AG04450 (cell line): Measurements from ENCODE around the gene MAGI2. TPM values are rescaled to one million over a fixed set of nuclear protein-coding genes. Genes with fewer than 3 reads are reported as not detected.

Source experiments
- CTCF ChIA-PET: fragments of 300-600, 350-600 bp; formaldehyde crosslinking; extraction: SDS; loops from one replicate; lab custom pipeline; 2022; ENCODE audit warnings: antibody characterized with exemption, inconsistent platforms; lab: Charles Lee
- POLR2A ChIA-PET: fragments of 350-600 bp; formaldehyde crosslinking; extraction: SDS; loops from one replicate; lab custom pipeline; 2021; ENCODE audit warnings: antibody characterized with exemption, inconsistent platforms; lab: Yijun Ruan, JAX
- DNase-seq: peaks from one replicate; pipeline ENCODE4 v3.0.0-alpha.2; 2011; ENCODE audit warnings: low read depth, low spot score
- H3K27ac ChIP-seq: one replicate; pipeline ENCODE4 v1.5.1; 2012; ENCODE audit warnings: low read depth, low read length, control low read depth
- H3K27me3 ChIP-seq: one replicate; pipeline ENCODE4 v1.6.0; 2012; ENCODE audit warnings: low read length; ENCODE audit not compliant: control insufficient read depth, insufficient read depth
- H3K4me3 ChIP-seq: 2 replicates; pipeline ENCODE4 v1.5.1; 2011; ENCODE audit warnings: mild to moderate bottlenecking, low read depth, low read length, control low read depth
- H3K9me3 ChIP-seq: 2 replicates; pipeline ENCODE4 v1.5.1; 2012; ENCODE audit warnings: low read length; ENCODE audit not compliant: control insufficient read depth, insufficient read depth
- polyA plus RNA-seq: library from polyadenylated mRNA; depleted of rRNA; stranded (reverse); fragments of >200 nt; gene quantifications from 2 replicates; pipeline ENCODE4 v1.2.3, GENCODE V29; 2011
- TF ChIP-seq, protein P1 (sequence below): IDR thresholded peaks from 2 replicates; pipeline ENCODE4 v1.5.1; 2011; ENCODE audit warnings: low read depth, low read length, control low read depth, inconsistent platforms

Gene MAGI2
- polyA plus RNA-seq, 1 experiment = 2.3 TPM

DNA sequence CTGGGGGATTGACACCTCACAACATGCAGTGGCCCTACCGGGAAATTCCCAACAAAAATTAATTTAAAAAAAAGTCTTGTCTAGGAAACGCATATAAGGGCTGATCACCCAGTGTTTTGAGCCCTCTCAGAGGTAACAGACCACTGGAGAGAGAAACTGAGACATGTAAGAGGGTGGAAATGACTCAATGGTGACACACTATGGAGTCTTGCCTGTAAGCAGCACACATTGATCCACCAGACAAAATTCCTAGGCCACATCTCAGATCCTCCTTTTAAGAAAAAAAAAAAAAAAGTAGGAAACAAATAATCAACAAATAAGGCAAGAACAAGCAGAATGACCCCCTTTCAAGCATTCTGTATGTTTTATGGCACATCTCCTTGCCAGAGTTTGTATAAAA, 296.2 kb downstream of the MAGI2 start:
- CTCF ChIA-PET = no interaction called here
- no peaks in the 10 kb centered on the region for H3K27me3 ChIP-seq
- no peak overlapping the region for H3K4me3 ChIP-seq
- TF ChIP-seq, protein P1, sequence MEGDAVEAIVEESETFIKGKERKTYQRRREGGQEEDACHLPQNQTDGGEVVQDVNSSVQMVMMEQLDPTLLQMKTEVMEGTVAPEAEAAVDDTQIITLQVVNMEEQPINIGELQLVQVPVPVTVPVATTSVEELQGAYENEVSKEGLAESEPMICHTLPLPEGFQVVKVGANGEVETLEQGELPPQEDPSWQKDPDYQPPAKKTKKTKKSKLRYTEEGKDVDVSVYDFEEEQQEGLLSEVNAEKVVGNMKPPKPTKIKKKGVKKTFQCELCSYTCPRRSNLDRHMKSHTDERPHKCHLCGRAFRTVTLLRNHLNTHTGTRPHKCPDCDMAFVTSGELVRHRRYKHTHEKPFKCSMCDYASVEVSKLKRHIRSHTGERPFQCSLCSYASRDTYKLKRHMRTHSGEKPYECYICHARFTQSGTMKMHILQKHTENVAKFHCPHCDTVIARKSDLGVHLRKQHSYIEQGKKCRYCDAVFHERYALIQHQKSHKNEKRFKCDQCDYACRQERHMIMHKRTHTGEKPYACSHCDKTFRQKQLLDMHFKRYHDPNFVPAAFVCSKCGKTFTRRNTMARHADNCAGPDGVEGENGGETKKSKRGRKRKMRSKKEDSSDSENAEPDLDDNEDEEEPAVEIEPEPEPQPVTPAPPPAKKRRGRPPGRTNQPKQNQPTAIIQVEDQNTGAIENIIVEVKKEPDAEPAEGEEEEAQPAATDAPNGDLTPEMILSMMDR = no peak
- H3K9me3 ChIP-seq = no peaks in the 10 kb centered on the region
- no peak for DNase-seq
- no peak overlapping the region for H3K27ac ChIP-seq
- POLR2A ChIA-PET = no interaction called here

DNA sequence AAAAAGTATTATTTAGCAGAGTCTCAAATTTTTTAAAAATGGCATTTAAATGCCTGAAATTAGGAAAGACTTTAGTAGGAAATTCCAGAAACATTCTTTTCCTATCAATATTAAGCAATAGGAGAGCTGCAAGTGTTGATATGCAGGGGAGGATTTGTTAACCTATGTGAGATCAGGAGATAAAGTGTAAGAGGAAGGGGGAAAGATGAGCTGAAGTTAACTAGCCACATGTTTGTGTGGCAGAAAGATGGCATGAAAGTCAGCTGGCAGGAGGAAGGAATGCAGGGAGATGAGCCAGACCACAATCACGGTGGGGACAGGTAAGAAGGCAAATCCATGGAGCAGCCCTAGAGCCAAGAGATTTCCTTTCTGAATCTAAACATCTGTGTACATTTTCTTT, 303.6 kb downstream of the MAGI2 start:
- TF ChIP-seq, protein P1 = no peak
- no peak for DNase-seq
- Histone ChIP-seq H3K27ac (no peak overlapping the region), H3K9me3 (no peaks in the 10 kb centered on the region), H3K27me3 (no peaks in the 10 kb centered on the region), H3K4me3 (no peak overlapping the region)
- ChIA-PET POLR2A (no interaction called here), CTCF (no interaction called here)

DNA sequence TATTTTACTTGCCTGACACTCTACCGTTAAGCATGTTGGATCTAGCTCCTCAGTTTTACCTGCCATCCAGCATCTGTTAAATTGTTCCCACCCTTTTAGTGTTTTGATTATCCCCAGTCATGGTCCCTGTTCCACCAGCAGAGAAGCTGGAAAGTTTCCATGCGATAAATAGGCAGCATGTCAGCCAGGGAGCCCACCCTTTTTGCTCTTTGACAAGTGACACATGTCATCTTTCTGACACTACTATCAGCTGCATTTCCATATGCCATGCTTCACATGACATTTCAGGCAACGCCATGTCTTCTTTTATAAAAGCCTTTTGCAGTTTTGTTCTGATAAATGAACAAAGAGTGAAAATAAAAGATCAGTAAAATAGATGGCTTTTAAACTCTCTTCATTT, 310.8 kb downstream of the MAGI2 start:
- H3K4me3 ChIP-seq = no peak overlapping the region
- no peak for DNase-seq
- ChIA-PET POLR2A (no interaction called here), CTCF (no interaction called here)
- no peaks in the 10 kb centered on the region for H3K27me3 ChIP-seq
- TF ChIP-seq, protein P1 = no peak
- no peak overlapping the region for H3K27ac ChIP-seq
- 0 out of 2 replicates have a peak, but pooled peaks cover 4% of the 10 kb centered on the region for H3K9me3 ChIP-seq

DNA sequence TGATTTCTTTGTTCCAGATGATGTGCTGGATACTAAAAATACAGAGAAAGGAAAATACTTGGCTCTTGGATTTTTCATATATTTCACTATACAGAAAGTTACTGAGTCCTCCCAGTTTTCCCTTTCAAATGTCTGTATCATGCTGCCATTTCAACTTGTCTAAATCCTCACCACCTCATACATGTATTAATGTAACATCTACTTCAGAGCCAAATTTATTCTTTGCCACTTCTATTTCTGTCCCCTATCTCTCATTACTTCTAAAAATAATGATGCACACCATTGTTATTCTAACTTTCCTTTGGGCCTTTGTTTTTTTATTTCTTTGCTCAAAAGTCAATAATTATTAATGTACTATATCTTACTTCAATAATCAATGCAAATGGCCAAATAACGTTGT, 312.2 kb downstream of the MAGI2 start:
- CTCF ChIA-PET = no interaction called here
- POLR2A ChIA-PET = no interaction called here
- H3K4me3 ChIP-seq = no peak overlapping the region

DNA sequence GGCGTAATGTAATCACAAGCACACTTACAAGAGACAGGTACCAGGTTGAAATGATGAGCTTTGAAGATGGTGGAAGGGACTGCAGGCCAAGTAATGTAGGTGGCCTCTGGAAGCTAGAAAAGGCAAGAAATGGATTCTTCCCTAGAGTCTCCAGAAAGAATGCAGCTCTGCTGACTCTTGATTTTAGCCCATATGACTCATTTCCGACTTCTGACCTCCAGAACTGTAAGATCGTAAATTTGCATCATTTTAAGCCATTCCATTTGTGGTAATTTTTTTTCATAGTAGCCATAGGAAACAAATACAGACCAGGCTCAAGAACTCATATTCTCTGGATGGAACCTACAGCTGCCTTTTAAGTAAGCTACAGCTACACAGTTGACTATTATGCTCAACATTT, 315.5 kb downstream of the MAGI2 start:
- TF ChIP-seq, protein P1 = no peak
- H3K9me3 ChIP-seq = 0 out of 2 replicates have a peak, but pooled peaks cover 4% of the 10 kb centered on the region
- ChIA-PET POLR2A (no interaction called here), CTCF (no interaction called here)
- no peak for DNase-seq
- no peak overlapping the region for H3K27ac ChIP-seq
- no peaks in the 10 kb centered on the region for H3K27me3 ChIP-seq
- no peak overlapping the region for H3K4me3 ChIP-seq

More for the DNA sequence above, 312.2 kb downstream of the MAGI2 start:
- DNase-seq = no peak
- Histone ChIP-seq H3K27ac (no peak overlapping the region), H3K27me3 (no peaks in the 10 kb centered on the region), H3K9me3 (0 out of 2 replicates have a peak, but pooled peaks cover 4% of the 10 kb centered on the region)
- TF ChIP-seq, protein P1 = no peak
